ENCODE results near the gene NPR2.

The NPR2 gene

DNA sequence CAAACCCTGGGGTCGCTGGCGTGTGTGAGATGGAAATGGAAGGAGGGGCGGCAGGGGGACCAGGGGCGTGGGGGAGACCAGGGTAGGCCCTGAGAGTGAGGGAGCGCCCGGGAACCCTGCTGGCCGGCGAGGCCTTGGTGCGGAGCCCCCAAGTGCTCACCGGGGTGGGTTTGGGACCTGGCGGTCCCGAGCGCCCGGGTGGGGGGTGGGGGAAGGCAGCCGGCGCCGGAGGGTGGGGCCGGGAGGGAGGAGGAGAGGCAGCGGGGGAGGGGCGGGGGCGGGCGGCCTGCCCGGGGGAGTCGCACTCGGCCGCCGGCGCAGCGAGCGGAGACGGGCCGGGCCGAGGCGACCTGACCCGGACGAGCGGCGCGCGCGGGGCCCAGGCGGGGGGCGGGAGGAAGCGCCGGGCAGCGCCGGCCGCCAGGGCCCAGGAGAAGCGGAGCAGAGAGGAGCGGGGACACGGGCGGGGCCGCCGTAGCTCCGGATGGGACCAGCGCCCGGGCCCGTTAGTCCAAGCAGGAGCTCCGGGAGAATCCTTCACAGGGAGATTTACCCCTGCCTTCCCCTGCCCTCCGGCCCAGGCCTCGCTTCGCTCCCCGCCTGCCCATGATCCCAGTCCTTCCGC, at the start of gene NPR2:
Gene NPR2, plus strand, starts transcription at position 295 of the 625 bp plus-strand sequence. CDS start 818 bp downstream, outside the sequence.
- Mint-ChIP-seq H3K36me3 (peaks cover 18% of the 10 kb centered on the region), H3K4me1 (peaks cover 7% of the 10 kb centered on the region), H3K9me3 (no peaks in the 10 kb centered on the region), H3K27ac (no peak within 1 kb of the TSS), H3K27me3 (no peaks in the 10 kb centered on the region), H3K4me3 (no peak within 1 kb of the TSS)
- no peak for DNase-seq
- CTCF ChIA-PET: interaction anchor here (1.0 kb wide), 1 partner anchor 91 kb away, joined by 7 read pairs; no protein-coding TSS in a partner anchor

DNA sequence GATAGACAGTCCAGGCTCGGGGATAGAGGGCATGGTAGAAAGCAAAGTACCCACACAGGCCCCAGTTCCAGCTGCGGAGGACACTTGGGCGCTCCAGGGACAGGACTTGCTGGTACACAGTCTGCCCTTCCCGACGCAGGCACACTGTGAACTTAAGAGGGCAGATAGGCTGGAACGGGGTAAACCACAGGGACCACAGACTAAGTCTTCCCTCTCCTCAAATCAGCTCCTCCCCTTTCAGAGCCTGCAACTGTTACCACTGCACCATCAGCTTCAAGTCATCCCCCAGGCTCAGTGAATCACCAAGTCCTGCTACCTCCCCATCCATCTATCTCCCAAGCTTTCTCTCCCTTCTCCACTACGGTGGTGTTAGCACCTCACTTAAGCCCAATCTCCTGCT, 49.7 kb upstream of the NPR2 start:
- no peak overlapping the region for H3K27ac Mint-ChIP-seq
- H3K9me3 Mint-ChIP-seq: no peaks in the 10 kb centered on the region
- DNase-seq: no peak
- no peak overlapping the region for H3K4me3 Mint-ChIP-seq
- H3K27me3 Mint-ChIP-seq: no peaks in the 10 kb centered on the region
- CTCF ChIA-PET: interaction anchor here (1.3 to 1.6 kb wide), 3 partner anchors 9 to 45 kb away, joined by 3 to 6 read pairs (median 5); partner anchors contain the start of genes CREB3 and TLN1
- peaks cover 32% of the 10 kb centered on the region for H3K4me1 Mint-ChIP-seq
- peaks cover 53% of the 10 kb centered on the region for H3K36me3 Mint-ChIP-seq

DNA sequence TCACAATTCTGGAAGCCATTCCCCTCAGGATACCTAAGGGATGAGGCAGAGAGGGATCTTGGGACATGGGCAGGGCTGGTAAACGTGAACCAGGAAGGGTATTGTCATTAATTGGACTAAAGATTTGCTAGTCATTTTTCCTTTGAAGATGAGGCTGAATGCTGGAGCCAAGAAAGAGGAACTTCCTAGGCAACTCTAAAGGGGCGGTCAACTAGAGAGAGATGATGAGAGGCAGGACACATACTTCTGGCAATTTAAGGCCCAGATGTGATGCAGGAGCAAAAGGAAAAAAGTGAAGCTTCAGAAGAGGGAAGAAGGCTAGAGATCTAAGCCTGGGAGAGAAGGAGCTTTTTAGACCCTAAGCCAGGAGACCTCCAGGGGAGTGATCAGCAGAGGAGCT, 47.9 kb upstream of the NPR2 start:
- DNase-seq: no peak
- Mint-ChIP-seq H3K36me3 (peaks cover 45% of the 10 kb centered on the region), H3K27ac (no peak overlapping the region), H3K4me3 (no peak overlapping the region), H3K9me3 (no peaks in the 10 kb centered on the region), H3K4me1 (peaks cover 47% of the 10 kb centered on the region), H3K27me3 (no peaks in the 10 kb centered on the region)
- CTCF ChIA-PET: interaction anchor here (0.9 to 1.2 kb wide), 2 partner anchors 17 to 71 kb away, joined by 3 read pairs; no protein-coding TSS in a partner anchor

DNA sequence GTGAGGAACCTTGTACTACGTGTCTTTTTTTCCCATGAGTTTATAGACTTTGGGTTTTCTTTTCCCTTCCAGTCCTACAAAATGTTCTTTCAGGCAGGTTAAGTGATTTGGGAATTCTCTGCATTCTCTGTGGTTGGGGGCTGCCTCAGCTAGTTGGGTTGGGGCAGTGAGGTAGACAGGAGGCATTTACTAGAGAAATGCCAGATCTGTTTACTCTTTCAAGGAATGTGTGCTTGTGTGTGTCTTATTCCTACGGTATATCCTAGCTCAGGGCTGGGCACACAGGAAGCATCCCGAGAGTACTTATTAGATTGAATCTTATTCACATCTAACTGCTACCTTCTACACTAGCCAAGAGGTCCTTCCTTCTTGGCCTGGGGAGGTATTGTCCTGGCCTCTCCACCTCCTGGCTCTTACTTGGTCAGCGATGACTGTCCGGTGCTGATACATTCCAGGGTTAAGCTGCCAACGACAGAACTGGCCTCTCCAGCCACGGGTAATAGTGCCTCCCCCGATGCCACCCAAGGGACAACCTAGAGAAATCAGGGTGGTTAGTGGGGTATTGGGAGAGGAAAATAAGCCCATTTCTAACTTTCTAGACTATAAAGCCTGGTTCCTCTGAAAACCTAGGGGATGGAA, 47.4 kb upstream of the NPR2 start:
- DNase-seq: no peak
- CTCF ChIA-PET: interaction anchor here (0.9 to 6.6 kb wide), 3 partner anchors 7 to 70 kb away, joined by 3 to 83 read pairs (median 3); no protein-coding TSS in a partner anchor
- H3K4me3 Mint-ChIP-seq: no peak overlapping the region
- no peak overlapping the region for H3K27ac Mint-ChIP-seq
- H3K27me3 Mint-ChIP-seq: no peaks in the 10 kb centered on the region
- peaks cover 47% of the 10 kb centered on the region for H3K4me1 Mint-ChIP-seq
- H3K9me3 Mint-ChIP-seq: no peaks in the 10 kb centered on the region
- peaks cover 40% of the 10 kb centered on the region for H3K36me3 Mint-ChIP-seq

DNA sequence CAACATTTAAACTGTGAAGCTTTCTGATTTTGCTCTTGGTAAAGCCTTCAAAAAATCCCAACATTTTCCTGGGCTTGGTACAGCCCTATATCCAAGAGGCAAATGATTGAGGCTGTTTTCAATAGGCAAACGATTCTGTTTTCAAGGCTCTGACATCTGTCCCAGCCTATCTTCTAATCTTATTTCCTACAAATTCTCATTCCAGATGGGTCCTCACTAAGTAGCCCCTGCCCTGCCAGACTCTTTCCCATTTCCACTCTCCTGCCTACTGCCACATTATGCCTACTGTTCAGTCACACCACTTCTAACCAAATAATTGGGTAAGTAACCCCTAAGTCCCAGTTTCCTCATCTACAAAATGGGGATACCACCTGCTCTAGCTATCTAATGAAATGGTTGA, 45.8 kb upstream of the NPR2 start:
- peaks cover 35% of the 10 kb centered on the region for H3K36me3 Mint-ChIP-seq
- no peaks in the 10 kb centered on the region for H3K9me3 Mint-ChIP-seq
- no peak overlapping the region for H3K27ac Mint-ChIP-seq
- H3K4me1 Mint-ChIP-seq: peaks cover 57% of the 10 kb centered on the region
- no peaks in the 10 kb centered on the region for H3K27me3 Mint-ChIP-seq
- no peak overlapping the region for H3K4me3 Mint-ChIP-seq
- CTCF ChIA-PET: interaction anchor here (0.7 to 6.6 kb wide), 5 partner anchors 9 to 1282 kb away, joined by 3 to 83 read pairs (median 3); no protein-coding TSS in a partner anchor
- DNase-seq: no peak

DNA sequence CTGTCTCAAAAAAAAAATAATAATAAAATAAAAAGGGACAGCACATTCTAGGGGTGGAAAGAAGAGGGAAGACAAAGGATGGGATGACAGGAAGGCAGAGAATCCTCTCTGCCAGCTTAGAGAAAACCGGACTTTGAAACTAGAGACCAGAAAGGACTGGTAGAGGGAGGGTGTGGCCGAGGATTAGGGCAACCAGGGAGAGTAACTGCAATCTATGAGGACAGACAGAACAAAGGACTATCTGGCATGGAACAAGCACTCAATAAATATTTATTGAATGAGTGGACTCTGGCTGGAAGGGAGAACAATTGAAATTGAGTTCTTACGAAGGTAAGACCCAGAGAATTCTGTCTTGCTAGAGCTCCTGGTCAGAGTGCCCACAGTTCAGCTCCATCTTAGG, 44.8 kb upstream of the NPR2 start:
- Mint-ChIP-seq H3K4me3 (peak overlapping the region; percentile 31), H3K36me3 (peaks cover 36% of the 10 kb centered on the region)

DNA sequence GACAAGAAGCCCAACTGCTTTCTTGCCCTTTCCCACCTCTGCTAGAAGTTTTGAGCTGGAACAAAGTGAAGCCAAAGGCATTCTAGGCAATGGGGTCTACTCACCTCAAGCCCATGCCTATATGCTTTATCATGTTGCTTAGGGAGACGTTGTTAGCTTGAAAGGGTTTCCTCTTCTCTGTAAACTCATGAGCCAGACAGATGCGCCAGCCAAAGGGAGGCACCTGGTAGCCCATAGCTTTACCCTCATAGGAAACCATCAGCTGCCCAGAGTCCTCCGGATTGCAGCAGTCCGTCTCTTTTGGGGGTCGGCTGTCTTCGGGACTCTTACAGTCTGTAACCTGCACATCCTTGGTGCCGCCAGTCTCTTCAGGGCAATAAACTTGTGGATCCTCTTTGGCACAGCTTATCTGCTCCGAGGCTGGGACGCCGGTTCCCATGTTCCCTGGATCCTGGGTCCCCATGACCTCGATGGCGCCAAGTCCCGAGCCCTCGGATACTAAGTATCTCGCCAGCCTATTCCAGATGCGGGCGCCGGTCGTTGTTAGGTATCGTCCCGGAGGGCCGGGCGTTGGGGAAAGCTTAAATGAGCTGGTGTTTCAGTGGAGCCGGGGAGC, 43.0 kb upstream of the NPR2 start:
- H3K36me3 Mint-ChIP-seq: peaks cover 45% of the 10 kb centered on the region
- no peaks in the 10 kb centered on the region for H3K27me3 Mint-ChIP-seq
- H3K27ac Mint-ChIP-seq: peak overlapping the region; percentile 58
- peaks cover 49% of the 10 kb centered on the region for H3K4me1 Mint-ChIP-seq
- peak overlapping the region; percentile 86 for H3K4me3 Mint-ChIP-seq
- peak; percentile 46 for DNase-seq
- CTCF ChIA-PET: interaction anchor here (0.6 to 6.6 kb wide), 15 partner anchors 8 to 198 kb away, joined by 3 to 83 read pairs (median 5); partner anchors contain the start of genes CCDC107, CREB3, RMRP and TLN1
- no peaks in the 10 kb centered on the region for H3K9me3 Mint-ChIP-seq

More for the DNA sequence above, 44.8 kb upstream of the NPR2 start:
- H3K9me3 Mint-ChIP-seq: no peaks in the 10 kb centered on the region
- peaks cover 62% of the 10 kb centered on the region for H3K4me1 Mint-ChIP-seq
- CTCF ChIA-PET: interaction anchor here (1.0 to 6.6 kb wide), 5 partner anchors 10 to 152 kb away, joined by 3 to 83 read pairs (median 20); no protein-coding TSS in a partner anchor
- no peaks in the 10 kb centered on the region for H3K27me3 Mint-ChIP-seq
- DNase-seq: no peak
- no peak overlapping the region for H3K27ac Mint-ChIP-seq

DNA sequence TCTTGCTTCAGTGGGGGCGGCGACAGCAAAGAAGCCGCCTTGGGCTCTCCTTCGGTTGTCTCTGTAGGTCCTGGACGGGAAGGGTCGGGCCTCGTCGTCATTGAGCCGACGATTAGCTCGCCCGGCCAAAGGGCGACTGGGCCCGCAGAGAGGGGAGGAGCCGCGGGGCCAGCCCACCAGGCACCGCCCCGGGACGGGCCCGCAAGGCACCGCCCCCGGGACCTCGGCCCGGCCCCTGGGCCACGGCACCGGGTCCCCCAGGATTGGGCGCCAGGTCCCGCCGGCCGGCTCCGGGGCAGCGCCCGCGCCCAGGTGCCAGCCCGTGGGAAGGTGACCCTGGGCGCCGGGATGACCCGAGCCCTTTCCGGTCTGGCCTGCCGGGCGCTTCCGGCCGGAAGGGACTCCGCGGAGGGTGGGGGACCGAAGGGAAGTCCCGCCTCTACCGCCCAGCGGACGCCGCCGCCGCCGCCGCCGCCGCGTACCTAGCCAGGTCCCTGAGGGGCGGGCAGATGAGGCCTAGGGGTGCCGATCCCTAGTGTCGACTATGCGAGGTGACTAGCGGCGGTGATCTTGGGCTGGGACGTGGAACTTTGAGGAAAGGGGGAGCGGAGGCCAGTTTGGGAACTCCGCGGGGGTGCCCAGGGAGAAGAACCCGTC, 42.4 kb upstream of the NPR2 start, which contains the start of the genes GBA2 and RGP1:
Gene GBA2, minus strand, starts transcription at position 371 of the 657 bp plus-strand sequence. CDS start 524 bp downstream, outside the sequence.
Gene RGP1, plus strand, starts transcription at position 430 of the 657 bp plus-strand sequence. CDS start 469 bp downstream, outside the sequence.
- peaks cover 46% of the 10 kb centered on the region for H3K36me3 Mint-ChIP-seq
- H3K9me3 Mint-ChIP-seq: no peaks in the 10 kb centered on the region
- peaks cover 47% of the 10 kb centered on the region for H3K4me1 Mint-ChIP-seq
- peak; percentile 81 for DNase-seq
- H3K27me3 Mint-ChIP-seq: no peaks in the 10 kb centered on the region
- H3K4me3 Mint-ChIP-seq: peak within 1 kb of the TSS; percentile 90
- peak within 1 kb of the TSS; percentile 93 for H3K27ac Mint-ChIP-seq
- CTCF ChIA-PET: interaction anchor here (0.6 to 6.6 kb wide), 15 partner anchors 8 to 197 kb away, joined by 3 to 83 read pairs (median 5); partner anchors contain the start of genes CCDC107, CREB3, RMRP and TLN1

DNA sequence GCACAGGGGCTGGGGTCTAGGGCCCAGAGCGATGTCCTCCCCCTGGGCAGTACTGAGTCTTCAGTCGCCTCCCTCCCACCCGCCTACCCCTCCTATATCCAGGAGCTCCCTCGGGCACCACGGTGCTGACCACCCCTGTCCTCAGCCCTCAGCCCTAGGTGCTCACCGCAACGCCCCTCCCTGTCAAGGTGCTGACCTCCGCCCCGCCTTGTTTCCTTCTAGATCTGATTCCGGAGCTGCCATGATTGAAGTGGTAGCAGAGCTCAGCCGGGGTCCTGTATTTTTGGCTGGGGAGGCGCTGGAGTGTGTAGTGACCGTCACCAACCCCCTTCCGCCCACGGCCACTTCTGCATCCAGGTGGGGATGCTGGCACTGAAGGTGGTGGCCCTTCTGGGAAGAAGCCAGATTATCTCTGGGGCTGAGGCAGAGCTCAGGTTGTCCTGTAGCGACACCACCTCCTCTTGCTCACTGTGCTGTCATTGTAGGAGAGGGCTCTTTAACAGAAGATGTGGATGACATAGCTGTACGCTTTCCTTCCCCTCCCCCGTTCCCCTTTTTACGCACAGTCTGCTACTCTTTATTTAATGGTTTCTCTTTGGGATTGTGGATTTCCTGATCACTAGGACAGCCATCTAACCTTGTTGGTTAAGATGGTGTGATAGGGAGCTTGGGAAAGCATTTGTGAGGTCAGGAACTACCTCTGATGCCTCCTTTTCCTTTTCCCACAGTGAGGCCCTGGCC, 41.7 kb upstream of the NPR2 start:
- Mint-ChIP-seq H3K4me3 (peak overlapping the region; percentile 90), H3K36me3 (peaks cover 40% of the 10 kb centered on the region), H3K4me1 (peaks cover 47% of the 10 kb centered on the region), H3K27me3 (no peaks in the 10 kb centered on the region), H3K27ac (peak overlapping the region; percentile 93), H3K9me3 (no peaks in the 10 kb centered on the region)
- CTCF ChIA-PET: interaction anchor here (0.7 to 6.6 kb wide), 7 partner anchors 13 to 96 kb away, joined by 3 to 83 read pairs (median 12); partner anchors contain the start of genes CREB3 and TLN1
- peak; percentile 78 for DNase-seq

DNA sequence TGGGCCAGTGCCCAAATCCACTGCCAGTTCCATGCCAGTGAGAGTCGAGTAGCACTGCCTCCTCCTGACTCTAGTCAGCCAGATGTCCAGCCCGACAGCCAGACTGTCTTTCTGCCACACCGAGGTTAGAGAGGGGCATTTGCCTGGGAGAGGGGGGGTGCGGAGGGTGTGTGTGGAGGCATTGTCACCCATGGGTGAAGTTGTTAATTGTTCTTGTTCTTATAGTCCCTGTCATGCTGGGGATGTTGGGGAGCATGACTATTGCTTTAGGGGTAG, 41.2 kb upstream of the NPR2 start:
- Mint-ChIP-seq H3K4me1 (peaks cover 47% of the 10 kb centered on the region), H3K27ac (peak overlapping the region; percentile 93), H3K9me3 (no peaks in the 10 kb centered on the region), H3K4me3 (peak overlapping the region; percentile 90), H3K36me3 (peaks cover 39% of the 10 kb centered on the region), H3K27me3 (no peaks in the 10 kb centered on the region)
- CTCF ChIA-PET: interaction anchor here (0.7 to 6.6 kb wide), 7 partner anchors 14 to 97 kb away, joined by 3 to 83 read pairs (median 12); partner anchors contain the start of genes CREB3 and TLN1
- no peak for DNase-seq

DNA sequence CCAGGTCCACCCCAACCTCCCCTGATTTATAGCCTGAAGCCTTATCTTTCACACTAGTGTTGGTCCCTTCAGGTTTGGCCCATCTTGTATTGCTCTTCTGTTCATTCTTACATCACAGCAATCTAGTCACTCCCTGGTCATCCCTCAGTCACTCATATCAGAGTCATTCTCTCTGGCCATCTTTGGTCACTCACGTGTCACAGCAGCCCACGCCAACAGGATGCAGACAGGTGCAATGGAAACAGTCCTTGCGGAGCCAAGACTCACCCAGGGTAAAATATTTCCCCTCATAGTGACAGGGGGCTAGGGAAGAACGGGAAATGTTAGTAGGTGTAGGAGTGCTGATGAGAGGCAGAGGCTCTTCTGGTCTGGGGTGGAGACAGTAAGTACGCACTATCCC, 37.9 kb upstream of the NPR2 start:
- Mint-ChIP-seq H3K9me3 (no peaks in the 10 kb centered on the region), H3K4me1 (peaks cover 41% of the 10 kb centered on the region), H3K4me3 (no peak overlapping the region), H3K36me3 (peaks cover 26% of the 10 kb centered on the region), H3K27ac (no peak overlapping the region), H3K27me3 (peaks cover 3% of the 10 kb centered on the region)
- DNase-seq: no peak
- CTCF ChIA-PET: interaction anchor here (2.5 to 4.4 kb wide), 2 partner anchors 17 to 23 kb away, joined by 8 to 25 read pairs; partner anchors contain the start of genes CREB3 and TLN1

DNA sequence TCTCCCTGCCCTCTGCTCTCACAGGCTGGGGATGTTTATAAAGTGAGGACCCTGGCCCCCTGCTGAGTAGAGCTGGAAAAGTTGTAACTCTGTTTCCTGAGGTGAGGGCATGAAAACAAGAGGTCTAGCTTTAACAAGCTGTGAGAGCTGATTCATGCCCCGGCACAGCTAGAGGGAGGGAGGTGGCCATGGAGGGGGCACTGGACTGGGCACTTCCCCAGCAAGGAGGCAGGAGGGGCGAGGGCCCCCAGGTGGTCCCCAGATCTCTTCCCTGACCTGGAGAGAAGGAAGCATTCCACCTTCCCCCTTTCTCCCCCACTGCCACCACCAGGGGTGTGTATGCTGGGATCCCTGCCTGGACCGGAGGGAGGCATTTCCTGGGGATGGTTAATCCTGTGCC, 37.1 kb upstream of the NPR2 start, which contains the start of gene MSMP:
Gene MSMP, minus strand, starts transcription at position 13 of the 400 bp plus-strand sequence. CDS start 147 bp downstream, outside the sequence.
- Mint-ChIP-seq H3K27ac (no peak within 1 kb of the TSS), H3K4me1 (peaks cover 47% of the 10 kb centered on the region), H3K36me3 (peaks cover 26% of the 10 kb centered on the region), H3K9me3 (no peaks in the 10 kb centered on the region), H3K27me3 (peaks cover 3% of the 10 kb centered on the region), H3K4me3 (no peak within 1 kb of the TSS)
- no peak for DNase-seq
- CTCF ChIA-PET: interaction anchor here (1.1 to 4.4 kb wide), 3 partner anchors 18 to 135 kb away, joined by 3 to 25 read pairs (median 8); partner anchors contain the start of genes CREB3 and TLN1

DNA sequence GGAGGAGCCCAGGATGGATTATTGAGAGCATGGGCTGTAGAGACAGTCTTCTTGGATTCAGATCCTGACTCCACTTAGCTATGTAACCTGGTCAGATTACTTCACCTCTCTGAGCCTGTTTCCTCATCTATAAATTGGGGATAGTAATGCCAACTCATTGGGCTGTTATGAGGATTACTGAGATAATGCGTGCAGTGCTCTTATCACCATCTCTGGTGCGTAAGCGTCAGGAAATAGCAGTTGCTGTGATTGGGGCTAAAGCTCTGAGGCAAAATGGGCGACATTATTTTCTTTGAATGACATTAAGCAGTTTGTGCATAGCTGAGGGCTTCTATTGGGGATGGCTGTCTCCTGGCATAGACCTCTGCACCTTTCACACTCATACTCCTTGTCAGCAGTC, 36.3 kb upstream of the NPR2 start:
- peaks cover 3% of the 10 kb centered on the region for H3K27me3 Mint-ChIP-seq
- peaks cover 29% of the 10 kb centered on the region for H3K36me3 Mint-ChIP-seq
- H3K4me3 Mint-ChIP-seq: no peak overlapping the region
- H3K27ac Mint-ChIP-seq: no peak overlapping the region
- CTCF ChIA-PET: interaction anchor here (1.1 to 4.4 kb wide), 3 partner anchors 19 to 136 kb away, joined by 3 to 25 read pairs (median 4); partner anchors contain the start of genes CREB3 and TLN1
- no peak for DNase-seq
- H3K9me3 Mint-ChIP-seq: no peaks in the 10 kb centered on the region
- peaks cover 48% of the 10 kb centered on the region for H3K4me1 Mint-ChIP-seq

Measured in activated naive CD4-positive, alpha-beta T cell treated with anti-CD3 and anti-CD28 coated beads, Interleukin-2, amount 10 ng/mL, durations not matched to agents 7 days and 5 days (primary cell).